SK-N-SH treated with all-trans-retinoic acid at 6 μM for 48 hours (cell line): ENCODE measurements around the gene SERPINB1.

Experiments used
- ARNTL ChIP-seq: fragments of 450-650 bp; formaldehyde crosslinking; IDR thresholded peaks from 2 replicates; pipeline ENCODE4 v1.5.0; 2020; ENCODE audit warnings: low read depth, mild to moderate bottlenecking, moderate library complexity, borderline replicate concordance
- SNAI2 ChIP-seq: fragments of 250-450 bp; sonication (Bioruptor Pico); IDR thresholded peaks from 2 replicates; pipeline ENCODE4 v1.5.0; 2020; ENCODE audit warnings: mild to moderate bottlenecking, moderate library complexity

DNA sequence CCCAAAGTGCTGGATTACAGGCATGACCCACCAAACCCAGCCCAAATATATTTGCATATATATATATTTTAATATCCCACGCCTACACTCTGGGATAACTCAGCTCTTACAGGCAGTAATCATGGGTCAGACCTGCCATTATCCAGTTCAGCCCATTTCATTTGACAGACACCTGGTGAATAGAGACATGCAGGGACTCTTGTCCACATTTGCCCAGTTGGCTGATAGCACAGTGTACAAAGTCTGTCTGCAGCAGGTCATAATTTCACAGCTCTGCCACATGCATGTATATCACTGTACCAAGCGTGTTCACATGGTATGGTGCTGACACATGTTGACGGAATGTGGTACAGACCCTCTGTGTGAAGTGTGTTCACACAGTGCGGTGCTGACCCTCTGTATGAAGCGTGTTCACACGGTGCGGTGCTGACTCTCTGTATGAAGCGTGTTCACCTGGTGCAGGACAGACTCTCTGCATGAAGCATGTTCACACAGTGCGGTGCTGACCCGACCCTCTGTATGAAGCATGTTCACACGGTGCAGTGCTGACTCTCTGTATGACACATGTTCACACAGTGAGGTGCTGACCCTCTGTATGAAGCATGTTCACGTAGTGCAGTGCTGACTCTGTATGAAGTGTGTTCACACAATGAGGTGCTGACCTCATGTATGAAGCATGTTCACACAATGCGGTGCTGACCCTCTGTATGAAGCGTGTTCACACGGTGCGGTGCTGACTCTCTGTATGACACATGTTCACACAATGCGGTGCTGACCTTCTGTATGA lies 10.3 kb upstream of the SERPINB1 start:
- TF ChIP-seq ARNTL (CRISPR knock-in tag) = no peak
- TF ChIP-seq SNAI2 = no peak
